Heart right ventricle (tissue), 16 donors: Measurements from ENCODE around the gene APLN. TPM values are rescaled to one million over a fixed set of nuclear protein-coding genes. Genes with fewer than 3 reads are reported as not detected.

Experiments used
- ATAC-seq, 8 donors: fragments of 200-7000 bp; cut with Tn5 transposase; one replicate each; pipeline ENCODE4 v1.9.1; 2020; ENCODE audit warnings: mild to moderate bottlenecking in 8 of 8, moderate library complexity in 8 of 8, moderate number of reproducible peaks in 1 of 8
- DNase-seq, 2 donors: peaks; one replicate each; pipeline ENCODE4 v3.0.0-alpha.2; 2020
- H3K27ac ChIP-seq, 10 donors: fragments of 200-600 bp; sonication (generic) in 2 of 10; one replicate each; pipeline versions ENCODE4 v1.5.0 to v1.8.0; 2020 to 2022; ENCODE audit warnings: mild to moderate bottlenecking in 3 of 10
- H3K27me3 ChIP-seq, 7 donors: fragments of 200-600 bp; one replicate each; pipeline ENCODE4 v1.8.0; 2021 to 2022; ENCODE audit warnings: mild to moderate bottlenecking in 2 of 7
- H3K36me3 ChIP-seq, 9 donors: fragments of 200-600 bp; sonication (generic) in 1 of 9; one replicate each; pipeline versions ENCODE4 v1.5.0 to v1.8.0; 2020 to 2022; ENCODE audit warnings: mild to moderate bottlenecking in 2 of 9
- H3K4me1 ChIP-seq, 9 donors: fragments of 200-600 bp; sonication (generic) in 1 of 9; one replicate each; pipeline versions ENCODE4 v1.5.0 to v1.8.0; 2020 to 2022; ENCODE audit warnings: mild to moderate bottlenecking in 4 of 9
- H3K4me3 ChIP-seq, 10 donors: fragments of 200-600 bp; sonication (generic) in 2 of 10; one replicate each; pipeline versions ENCODE4 v1.5.0 to v1.8.0; 2020 to 2022; ENCODE audit warnings: mild to moderate bottlenecking in 7 of 10, moderate library complexity in 2 of 10
- H3K9me3 ChIP-seq, 11 donors: fragments of 200-600 bp in 10 of 11; sonication (generic) in 2 of 11; one replicate each; pipeline versions ENCODE4 v1.5.0 to v1.8.0; 2013 to 2022; ENCODE audit warnings: mild to moderate bottlenecking in 2 of 11, control low read depth in 1 of 11, moderate library complexity in 1 of 11
- CTCF ChIP-seq, 9 donors: fragments of 200-600 bp; sonication (generic) in 2 of 9; IDR thresholded peaks; one replicate each; pipeline versions ENCODE4 v1.5.0 to v1.8.0; 2021 to 2022; ENCODE audit warnings: antibody characterized with exemption in 9 of 9, mild to moderate bottlenecking in 5 of 9, moderate library complexity in 1 of 9
- WGBS, 2 donors: extraction: QIAGEN DNeasy Blood & Tissue Kit; methylation state at CpG; one replicate each; pipeline ENCODE4 v1.1.7; 2013; ENCODE audit warnings: inconsistent platforms in 1 of 2; 5-methylcytosine and 5-hydroxymethylcytosine counted together
- intact Hi-C, 10 donors: fragments of 100-400 bp; cut with DNase I; formaldehyde crosslinking; loops; one replicate each; pipeline versions ENCODE4 v1.11.1 to v1.14.2; 2022
- polyA plus RNA-seq, 2 donors: library from polyadenylated mRNA; stranded (reverse); fragments of 200-250 nt; gene quantifications; one replicate each; pipeline ENCODE4 v1.2.3, GENCODE V29; 2013
- total RNA-seq, 10 donors: library from RNA; stranded (reverse); fragmentation: NEBNext Ultra II Directional in 3 of 10; extraction: Animal tissue kit (Norgen Biotek cat#: 25700) in 3 of 10; gene quantifications; one replicate each; pipeline versions ENCODE4 v1.2.1 to v1.2.4, GENCODE V29; 2021 to 2023
- donor health status: Arrhythmogenic right ventricular cardiomyopathy.
- donor health status: ischemic (EF 13 %, LVEDD 7.1; RV severe dilation, severe dysfunction).
- donor health status: healthy with polysubstance abuse.
- donor health status: DM: no; HTN: yes; CAD: no.
- donor health status: DM: no; HTN: no; CAD: no.
- donor health status: ischemic (EF 25% LVEDD 6.9; RV normal size, moderate dysfunction).
- donor health status: ischemic (EF 25% LVEDD 5.7; RV mildly dilated, moderate dysfunction).
- donor health status: healthy.
- donor health status: DM: yes; HTN: yes; CAD: no.
- donor health status: Ischemic cardiomyopathy.
- donor health status: ischemic (EF 35%, LVEDD 5.7; RV mildly dilated, moderate dysfunction).
- donor health status: nonischemic (EF 11% LVEDD 7.7; RV severe dilation, severe dysfunction).
- donor health status: DM: yes; HTN: yes; CAD: no.
- donor health status: PGD.
- donor health status: ischemic (EF 29% LVEDD 5.4; RV normal size, mild dysfunction).
- donor health status: nonischemic (EF 23%, LVEDD 6.1; RV moderate dilation, normal function).

APLN gene
- total and polyA plus RNA-seq, 12 donors: 2.7 to 44.7 (median 13.3) TPM

- no peaks in the 10 kb centered on the region for H3K36me3 ChIP-seq
- no peaks in the 10 kb centered on the region for H3K9me3 ChIP-seq
- intact Hi-C loops: no loop called here
- DNase-seq (no peak), ATAC-seq (no peak)
- no peak overlapping the region for H3K27ac ChIP-seq
- H3K4me3 ChIP-seq: no peak overlapping the region
- peaks cover 0 to 22% (median 5%) of the 10 kb centered on the region in 9 donors for H3K4me1 ChIP-seq
- WGBS, 2 donors: 100% methylated on average over 1 of the region's 1 CpG
- H3K27me3 ChIP-seq: no peaks in the 10 kb centered on the region
- no peak for TF ChIP-seq CTCF (IDR thresholded peaks at IDR 0.05)
Measured at GRCh38 chrX:129682979-129683378, 28.2 kb upstream of the APLN start.

GRCh38 chrX:129679901-129680300 lies 25.1 kb upstream of the APLN start:
- ATAC-seq: no peak
- 75 to 91% methylated on average over 1 of the region's 1 CpG for WGBS, 2 donors
- intact Hi-C loops: no loop called here

GRCh38 chrX:129678614-129679195 lies 23.9 kb upstream of the APLN start:
- H3K27me3 ChIP-seq: no peaks in the 10 kb centered on the region
- WGBS, 2 donors: 43 to 48% methylated on average over 14 of the region's 14 CpGs
- DNase-seq: no peak
- H3K9me3 ChIP-seq: no peaks in the 10 kb centered on the region
- no peak for TF ChIP-seq CTCF (IDR thresholded peaks at IDR 0.05)
- peak overlapping the region; percentile 65 to 89 (median 82) for H3K27ac ChIP-seq
- H3K4me3 ChIP-seq: peak overlapping the region in 9 of 10 donors; percentile 30 to 51 (median 47)
- intact Hi-C loops: no loop called here
- H3K4me1 ChIP-seq: peaks cover 0 to 13% (median 5%) of the 10 kb centered on the region in 9 donors
- peak in 2 of 8 donors; percentile 18 to 46 for ATAC-seq
- H3K36me3 ChIP-seq: no peaks in the 10 kb centered on the region

More at GRCh38 chrX:129679901-129680300, 25.1 kb upstream of the APLN start:
- Histone ChIP-seq H3K27ac (no peak overlapping the region), H3K9me3 (no peaks in the 10 kb centered on the region), H3K4me1 (peaks cover 0 to 13% (median 5%) of the 10 kb centered on the region in 9 donors), H3K36me3 (no peaks in the 10 kb centered on the region), H3K27me3 (no peaks in the 10 kb centered on the region), H3K4me3 (no peak overlapping the region)
- TF ChIP-seq CTCF (IDR thresholded peaks at IDR 0.05): no peak
- DNase-seq: no peak

- peaks cover 0 to 28% (median 0%) of the 10 kb centered on the region in 9 donors for H3K4me1 ChIP-seq
- H3K4me3 ChIP-seq: no peak overlapping the region
- no peaks in the 10 kb centered on the region for H3K36me3 ChIP-seq
- intact Hi-C loops: no loop called here
- DNase-seq (no peak), ATAC-seq (no peak)
- peaks cover 0 to 10% (median 0%) of the 10 kb centered on the region in 11 donors for H3K9me3 ChIP-seq
- H3K27me3 ChIP-seq: peaks cover 0 to 6% (median 0%) of the 10 kb centered on the region in 7 donors
- TF ChIP-seq CTCF (IDR thresholded peaks at IDR 0.05): no peak
- no peak overlapping the region for H3K27ac ChIP-seq
Measured at GRCh38 chrX:129667412-129667811, 12.7 kb upstream of the APLN start.
